Keratinocyte (primary cell): ENCODE results near the gene RPS19BP1.

Source experiments
- EZH2 ChIP-seq: IDR thresholded peaks from one replicate; pipeline ENCODE4 v1.6.1; 2012; ENCODE audit warnings: inconsistent platforms, mild to moderate bottlenecking, low read length, moderate library complexity
- TF ChIP-seq, protein P1 (sequence below), 3 experiments: IDR thresholded peaks in 1 of 3; conservative IDR thresholded peaks in 1 of 3; optimal IDR thresholded peaks in 1 of 3; 2 replicates in 2 of 3; 3 replicates in 1 of 3; pipeline versions ENCODE3 to v1.5.1; 2011; ENCODE audit warnings: low read length in 3 of 3, mild to moderate bottlenecking in 3 of 3, moderate library complexity in 2 of 3, control low read depth in 1 of 3, inconsistent platforms in 1 of 3; ENCODE audit not compliant: insufficient read depth in 2 of 3; ENCODE audit errors: extremely low read depth in 1 of 3

DNA sequence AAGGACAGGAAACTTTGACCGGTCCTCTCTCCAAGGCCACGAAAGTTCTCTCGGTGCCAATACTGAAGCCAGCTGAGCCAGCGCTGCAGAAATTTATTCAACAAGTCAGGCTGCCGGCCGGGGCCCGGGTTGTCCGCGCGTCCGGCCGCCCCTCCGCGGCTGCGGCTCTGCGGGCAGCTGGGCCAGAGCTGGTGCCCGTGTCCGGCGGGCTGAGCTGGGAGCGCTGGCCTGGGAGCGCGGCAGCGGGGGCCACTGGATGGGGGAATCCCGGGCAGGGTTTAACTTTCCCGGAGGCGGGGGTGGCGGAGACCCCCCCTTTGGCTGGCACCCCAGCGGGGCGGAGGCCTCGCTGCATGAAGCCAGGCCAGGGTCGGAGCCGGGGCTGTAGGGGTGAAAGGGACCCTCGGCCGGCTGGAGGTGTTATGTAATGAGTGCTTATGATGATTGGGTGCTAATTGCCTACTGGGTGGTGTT is 25.7 kb upstream of the RPS19BP1 start:
- TF ChIP-seq, protein P1, sequence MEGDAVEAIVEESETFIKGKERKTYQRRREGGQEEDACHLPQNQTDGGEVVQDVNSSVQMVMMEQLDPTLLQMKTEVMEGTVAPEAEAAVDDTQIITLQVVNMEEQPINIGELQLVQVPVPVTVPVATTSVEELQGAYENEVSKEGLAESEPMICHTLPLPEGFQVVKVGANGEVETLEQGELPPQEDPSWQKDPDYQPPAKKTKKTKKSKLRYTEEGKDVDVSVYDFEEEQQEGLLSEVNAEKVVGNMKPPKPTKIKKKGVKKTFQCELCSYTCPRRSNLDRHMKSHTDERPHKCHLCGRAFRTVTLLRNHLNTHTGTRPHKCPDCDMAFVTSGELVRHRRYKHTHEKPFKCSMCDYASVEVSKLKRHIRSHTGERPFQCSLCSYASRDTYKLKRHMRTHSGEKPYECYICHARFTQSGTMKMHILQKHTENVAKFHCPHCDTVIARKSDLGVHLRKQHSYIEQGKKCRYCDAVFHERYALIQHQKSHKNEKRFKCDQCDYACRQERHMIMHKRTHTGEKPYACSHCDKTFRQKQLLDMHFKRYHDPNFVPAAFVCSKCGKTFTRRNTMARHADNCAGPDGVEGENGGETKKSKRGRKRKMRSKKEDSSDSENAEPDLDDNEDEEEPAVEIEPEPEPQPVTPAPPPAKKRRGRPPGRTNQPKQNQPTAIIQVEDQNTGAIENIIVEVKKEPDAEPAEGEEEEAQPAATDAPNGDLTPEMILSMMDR (optimal IDR thresholded peaks at IDR 0.05 in 1 of 3, IDR thresholded peaks at IDR 0.05 in 1 of 3, conservative IDR thresholded peaks at IDR 0.05 in 1 of 3; ENCODE audit: extremely low read depth in 1 of 3, insufficient read depth in 2 of 3, low read length in 3 of 3) = no peak
- TF ChIP-seq EZH2 = peak; percentile 80
